GM12874 (cell line): ENCODE measurements around the gene TDRD1.

ENCODE experiments used
- CTCF ChIP-seq: IDR thresholded peaks from 2 replicates; pipeline ENCODE4 v1.5.1; 2011; ENCODE audit warnings: low read depth, mild to moderate bottlenecking, control low read depth, low read length, moderate library complexity; ENCODE audit not compliant: insufficient read depth

TDRD1 gene

GRCh38 chr10:114151892-114152291, 27.3 kb upstream of the TDRD1 start:
- TF ChIP-seq CTCF: no peak

GRCh38 chr10:114157912-114158311, 21.2 kb upstream of the TDRD1 start:
- TF ChIP-seq CTCF: no peak

GRCh38 chr10:114163062-114163461, 16.1 kb upstream of the TDRD1 start:
- no peak for TF ChIP-seq CTCF

GRCh38 chr10:114166043-114166442, 13.1 kb upstream of the TDRD1 start:
- TF ChIP-seq CTCF: no peak

GRCh38 chr10:114166494-114166893, 12.7 kb upstream of the TDRD1 start:
- TF ChIP-seq CTCF: no peak

GRCh38 chr10:114167985-114168384, 11.2 kb upstream of the TDRD1 start:
- no peak for TF ChIP-seq CTCF

GRCh38 chr10:114168450-114169009, 10.6 kb upstream of the TDRD1 start:
- TF ChIP-seq CTCF: no peak
